ENCODE data around the gene PTMS. TPM values are rescaled to one million over a fixed set of nuclear protein-coding genes. Genes with fewer than 3 reads are reported as not detected.

PTMS gene
- total and polyA plus RNA-seq, 9 of the 15 experiments (the other 6 are each of a cell fraction or from before 2014, with no cell fraction given) = 5.1 to 287 (median 78.5) TPM

GRCh38 chr12:6816598-6816997 is 50.4 kb downstream of the PTMS start (continued):
- TF ChIP-seq NONO (IDR thresholded peaks at IDR 0.05; ENCODE audit: low read depth in 2 of 2, low read length in 1 of 2) (no peak), GTF3C2 (IDR thresholded peaks at IDR 0.05; ENCODE audit: borderline replicate concordance, extremely low read depth, insufficient read length) (no peak), SMARCE1 (IDR thresholded peaks at IDR 0.05) (no peak), CXXC5 (CRISPR knock-in tag; IDR thresholded peaks at IDR 0.05) (no peak), FIP1L1 (IDR thresholded peaks at IDR 0.05; ENCODE audit: low read depth, low read length, poor library complexity, severe bottlenecking) (no peak), ZNF12 (CRISPR knock-in tag; IDR thresholded peaks at IDR 0.05) (no peak), ZBTB33 (CRISPR knock-in tag; IDR thresholded peaks at IDR 0.05) (no peak), TAF7 (tag; IDR thresholded peaks at IDR 0.05) (no peak), TCF7 (IDR thresholded peaks at IDR 0.05; ENCODE audit: borderline replicate concordance) (no peak), SIN3A (IDR thresholded peaks at IDR 0.05; ENCODE audit: borderline replicate concordance in 2 of 2, control insufficient read depth in 1 of 2, low read depth in 2 of 2, low read length in 2 of 2) (no peak), ZBTB11 (CRISPR knock-in tag; IDR thresholded peaks at IDR 0.05) (no peak)

Measured in K562 (cell line).